ENCODE results near the gene DOCK7.
A peak's percentile ranks its signal among the peaks of the same experiment; 100 is the strongest.

Gene DOCK7

DNA sequence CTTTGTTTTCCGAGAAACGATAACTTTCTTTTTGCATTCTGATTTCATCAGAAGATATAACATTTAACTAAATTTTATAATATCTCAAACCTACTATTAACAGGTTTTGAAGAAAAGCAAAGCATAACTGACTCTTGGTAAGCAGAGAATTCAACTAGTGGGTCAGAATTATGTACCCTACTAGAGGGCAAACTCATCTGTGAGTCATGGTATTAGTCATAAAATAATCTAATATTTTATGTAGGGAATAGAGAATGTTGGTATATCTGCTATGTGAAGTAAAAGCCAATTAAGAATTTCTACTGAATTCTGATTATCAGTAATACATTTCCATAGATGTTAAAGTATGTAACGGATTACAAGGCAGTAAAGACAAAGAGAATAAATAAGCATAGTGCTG lies 194.5 kb downstream of the DOCK7 start:
- 94% methylated on average over 3 of the region's 3 CpGs for WGBS
- H3K27ac ChIP-seq (ENCODE audit: low read depth, low read length): no peak overlapping the region

DNA sequence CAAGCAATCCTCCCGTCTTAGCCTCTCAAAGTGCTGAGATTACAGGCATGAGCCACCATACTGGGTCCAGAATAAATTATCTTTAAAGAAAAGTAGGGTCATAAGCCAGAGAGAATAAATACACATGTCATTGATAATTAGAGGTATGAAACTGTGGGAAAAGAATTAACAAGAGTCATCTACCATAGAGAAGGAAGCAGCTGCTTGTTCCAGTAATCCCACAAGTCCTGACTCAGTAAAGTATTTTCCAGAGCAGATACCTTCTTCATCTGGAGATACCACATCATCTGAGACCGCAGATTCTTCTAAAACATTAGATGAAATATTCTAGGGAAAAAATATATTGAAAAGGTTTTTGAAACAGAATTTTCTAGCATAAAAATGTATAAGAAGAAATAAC lies 195.7 kb downstream of the DOCK7 start:
- Histone ChIP-seq H3K36me3 (ENCODE audit: insufficient read depth, low read length) (peaks cover 49% of the 10 kb centered on the region), H3K27me3 (ENCODE audit: insufficient read depth, low read length) (no peaks in the 10 kb centered on the region), H3K9me3 (ENCODE audit: insufficient read depth, low read depth, low read length) (no peaks in the 10 kb centered on the region), H3K27ac (ENCODE audit: low read depth, low read length) (no peak overlapping the region), H3K4me3 (ENCODE audit: low read length) (no peak overlapping the region), H3K9ac (ENCODE audit: low read depth, low read length) (no peak overlapping the region), H3K4me1 (ENCODE audit: insufficient read depth, low read length) (peaks cover 9% of the 10 kb centered on the region; the same call in 1 of the 2 replicates)
- 92% methylated on average over 1 of the region's 2 CpGs for WGBS

More for the DNA sequence above, 194.5 kb downstream of the DOCK7 start:
- no peaks in the 10 kb centered on the region for H3K4me1 ChIP-seq (ENCODE audit: insufficient read depth, low read length)
- no peaks in the 10 kb centered on the region for H3K27me3 ChIP-seq (ENCODE audit: insufficient read depth, low read length)
- H3K36me3 ChIP-seq (ENCODE audit: insufficient read depth, low read length): peaks cover 47% of the 10 kb centered on the region
- no peaks in the 10 kb centered on the region for H3K9me3 ChIP-seq (ENCODE audit: insufficient read depth, low read depth, low read length)
- H3K4me3 ChIP-seq (ENCODE audit: low read length): no peak overlapping the region
- H3K9ac ChIP-seq (ENCODE audit: low read depth, low read length): no peak overlapping the region

DNA sequence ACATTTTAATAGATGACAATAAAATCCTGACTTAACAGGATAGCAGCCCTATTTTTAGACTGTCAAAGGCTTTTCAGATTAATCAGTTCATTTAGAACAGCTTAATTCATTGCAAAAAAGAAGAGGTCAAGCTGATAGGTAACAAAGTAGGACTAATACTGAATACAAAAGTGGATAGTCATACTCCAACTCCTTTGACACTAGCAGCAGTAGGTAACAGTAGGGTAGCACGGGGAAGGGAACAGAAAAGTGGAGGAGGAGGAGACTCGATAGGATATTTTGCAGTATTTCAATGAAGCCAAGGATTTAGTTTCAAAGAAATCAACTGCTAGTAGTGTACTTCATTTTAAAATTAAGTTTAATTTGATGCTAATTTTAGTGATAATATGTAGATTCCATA lies 200.2 kb downstream of the DOCK7 start:
- Histone ChIP-seq H3K36me3 (ENCODE audit: insufficient read depth, low read length) (peaks cover 26% of the 10 kb centered on the region), H3K4me3 (ENCODE audit: low read length) (no peak overlapping the region), H3K9me3 (ENCODE audit: insufficient read depth, low read depth, low read length) (no peaks in the 10 kb centered on the region), H3K27me3 (ENCODE audit: insufficient read depth, low read length) (no peaks in the 10 kb centered on the region), H3K27ac (ENCODE audit: low read depth, low read length) (no peak overlapping the region), H3K9ac (ENCODE audit: low read depth, low read length) (no peak overlapping the region), H3K4me1 (ENCODE audit: insufficient read depth, low read length) (peaks cover 15% of the 10 kb centered on the region; the same call in 1 of the 2 replicates)
- WGBS: 54% methylated on average over 2 of the region's 2 CpGs

DNA sequence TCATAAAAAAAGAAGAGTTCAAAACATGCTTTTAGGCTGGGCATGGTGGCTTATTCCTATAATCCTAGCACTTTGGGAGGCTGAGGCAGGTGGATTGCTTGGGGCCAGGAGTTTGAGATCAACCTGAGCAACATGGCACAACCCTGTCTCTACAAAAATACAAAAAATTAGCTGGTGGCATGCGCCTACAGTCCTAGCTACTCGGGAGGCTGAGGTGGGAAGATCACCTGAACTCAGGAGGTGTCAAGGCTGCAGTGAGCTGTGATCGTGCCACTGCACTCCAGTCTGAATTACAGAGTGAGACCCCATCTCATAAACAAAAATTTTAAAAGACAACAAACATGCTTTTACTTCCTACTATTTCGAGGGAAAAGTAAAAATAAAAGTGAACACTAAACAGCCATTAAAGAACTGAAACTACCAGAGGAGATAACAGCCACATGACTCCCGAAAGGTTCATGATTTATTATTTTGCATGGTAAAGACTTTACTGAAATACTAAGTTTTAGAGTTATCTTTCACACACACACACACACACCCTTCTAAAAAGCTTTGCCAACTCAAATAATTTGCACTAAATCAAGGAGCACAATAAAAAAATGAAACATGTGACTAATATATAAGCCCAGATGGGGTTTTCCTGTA lies 203.2 kb downstream of the DOCK7 start:
- peaks cover 8% of the 10 kb centered on the region; the same call in 1 of the 2 replicates for H3K36me3 ChIP-seq (ENCODE audit: insufficient read depth, low read length)
- H3K27me3 ChIP-seq (ENCODE audit: insufficient read depth, low read length): no peaks in the 10 kb centered on the region
- H3K9ac ChIP-seq (ENCODE audit: low read depth, low read length): no peak overlapping the region
- H3K4me1 ChIP-seq (ENCODE audit: insufficient read depth, low read length): peaks cover 15% of the 10 kb centered on the region; the same call in 1 of the 2 replicates
- 95% methylated on average over 4 of the region's 5 CpGs for WGBS
- H3K27ac ChIP-seq (ENCODE audit: low read depth, low read length): no peak overlapping the region
- H3K9me3 ChIP-seq (ENCODE audit: insufficient read depth, low read depth, low read length): no peaks in the 10 kb centered on the region
- H3K4me3 ChIP-seq (ENCODE audit: low read length): no peak overlapping the region

DNA sequence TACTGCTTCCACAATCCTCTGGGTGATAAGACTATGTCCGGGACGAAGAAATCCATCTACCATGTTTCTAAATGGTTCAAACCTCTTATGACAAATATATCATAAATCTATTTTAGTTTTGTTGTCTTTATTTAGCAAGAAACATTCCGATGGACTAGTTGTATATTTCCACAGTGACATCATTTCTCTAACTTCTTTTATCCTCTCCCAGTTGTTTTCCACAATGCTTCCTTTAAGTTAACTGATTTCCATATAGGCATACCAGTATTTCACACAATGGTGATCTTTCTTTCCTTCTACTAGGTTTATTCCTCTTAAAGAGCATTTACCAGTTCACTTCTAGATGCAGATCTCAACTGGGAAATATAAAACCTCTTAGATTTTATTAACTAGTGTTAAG lies 206.5 kb downstream of the DOCK7 start:
- Histone ChIP-seq H3K27ac (ENCODE audit: low read depth, low read length) (no peak overlapping the region), H3K27me3 (ENCODE audit: insufficient read depth, low read length) (no peaks in the 10 kb centered on the region), H3K4me1 (ENCODE audit: insufficient read depth, low read length) (peaks cover 14% of the 10 kb centered on the region), H3K9me3 (ENCODE audit: insufficient read depth, low read depth, low read length) (no peaks in the 10 kb centered on the region), H3K4me3 (ENCODE audit: low read length) (no peak overlapping the region), H3K9ac (ENCODE audit: low read depth, low read length) (no peak overlapping the region), H3K36me3 (ENCODE audit: insufficient read depth, low read length) (0 out of 2 replicates have a peak, but pooled peaks cover 3% of the 10 kb centered on the region)
- 92% methylated on average over 3 of the region's 3 CpGs for WGBS

DNA sequence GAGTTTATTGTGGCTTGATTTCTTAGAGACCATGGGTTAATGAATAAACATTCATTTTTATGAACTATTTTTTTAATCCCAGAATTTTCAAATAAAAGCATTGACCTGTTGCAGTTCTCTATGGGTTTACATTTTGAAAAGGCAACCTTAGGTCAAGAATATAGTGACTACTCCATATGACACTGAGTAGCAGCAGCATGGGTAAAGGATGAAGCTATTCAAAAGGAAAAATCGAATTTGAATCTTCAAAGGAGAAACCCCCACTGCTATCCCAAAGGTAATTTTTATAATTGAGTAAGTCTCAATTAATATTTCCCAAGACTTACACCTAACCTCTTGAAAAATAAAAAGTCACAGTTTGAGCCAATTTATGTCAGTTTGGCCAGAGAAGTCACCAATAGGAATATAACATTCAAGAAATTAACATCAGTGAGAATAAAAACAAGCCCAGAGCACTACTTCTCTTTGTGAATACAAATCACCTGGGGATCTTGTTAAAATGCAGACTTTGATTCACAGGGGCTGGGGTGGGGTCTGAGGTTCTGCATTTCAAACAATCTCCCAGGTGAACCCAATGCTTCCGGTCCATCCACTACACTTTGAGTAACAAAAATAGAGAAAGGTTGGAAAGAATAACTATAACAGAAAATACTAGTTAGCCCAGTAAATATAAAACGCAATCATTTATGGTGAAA lies 211.5 kb downstream of the DOCK7 start:
- 74% methylated on average over 2 of the region's 3 CpGs for WGBS
- peak overlapping the region; percentile 40 for H3K27ac ChIP-seq (ENCODE audit: low read depth, low read length)

DNA sequence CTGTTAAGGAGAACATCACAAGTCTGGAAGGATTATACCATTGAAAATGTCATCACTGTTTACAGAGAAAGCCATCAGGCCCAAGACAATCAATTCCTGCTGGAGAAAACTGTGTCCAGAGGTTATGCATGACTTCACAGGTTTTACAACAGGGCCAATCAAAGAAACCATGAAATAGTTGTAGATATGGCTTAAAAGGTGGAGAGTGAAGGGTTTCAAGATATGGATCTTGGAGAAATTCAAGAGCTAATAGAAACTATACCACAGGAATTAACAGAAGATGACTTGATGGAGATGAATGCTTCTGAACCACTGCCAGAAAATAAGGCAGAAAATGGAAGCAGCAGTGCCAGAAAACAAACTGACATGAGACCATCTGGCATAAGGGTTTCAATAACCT lies 221.1 kb downstream of the DOCK7 start:
- peaks cover 38% of the 10 kb centered on the region for H3K36me3 ChIP-seq (ENCODE audit: insufficient read depth, low read length)
- H3K4me1 ChIP-seq (ENCODE audit: insufficient read depth, low read length): no peaks in the 10 kb centered on the region
- H3K9me3 ChIP-seq (ENCODE audit: insufficient read depth, low read depth, low read length): no peaks in the 10 kb centered on the region
- H3K4me3 ChIP-seq (ENCODE audit: low read length): no peak overlapping the region
- H3K27me3 ChIP-seq (ENCODE audit: insufficient read depth, low read length): no peaks in the 10 kb centered on the region
- no peak overlapping the region for H3K27ac ChIP-seq (ENCODE audit: low read depth, low read length)
- H3K9ac ChIP-seq (ENCODE audit: low read depth, low read length): no peak overlapping the region

More for the DNA sequence above, 211.5 kb downstream of the DOCK7 start:
- H3K27me3 ChIP-seq (ENCODE audit: insufficient read depth, low read length): no peaks in the 10 kb centered on the region
- no peaks in the 10 kb centered on the region for H3K9me3 ChIP-seq (ENCODE audit: insufficient read depth, low read depth, low read length)
- peak overlapping the region; percentile 23; the same call in 1 of the 2 replicates for H3K4me3 ChIP-seq (ENCODE audit: low read length)
- peaks cover 22% of the 10 kb centered on the region for H3K4me1 ChIP-seq (ENCODE audit: insufficient read depth, low read length)
- no peak overlapping the region for H3K9ac ChIP-seq (ENCODE audit: low read depth, low read length)
- peaks cover 40% of the 10 kb centered on the region for H3K36me3 ChIP-seq (ENCODE audit: insufficient read depth, low read length)

DNA sequence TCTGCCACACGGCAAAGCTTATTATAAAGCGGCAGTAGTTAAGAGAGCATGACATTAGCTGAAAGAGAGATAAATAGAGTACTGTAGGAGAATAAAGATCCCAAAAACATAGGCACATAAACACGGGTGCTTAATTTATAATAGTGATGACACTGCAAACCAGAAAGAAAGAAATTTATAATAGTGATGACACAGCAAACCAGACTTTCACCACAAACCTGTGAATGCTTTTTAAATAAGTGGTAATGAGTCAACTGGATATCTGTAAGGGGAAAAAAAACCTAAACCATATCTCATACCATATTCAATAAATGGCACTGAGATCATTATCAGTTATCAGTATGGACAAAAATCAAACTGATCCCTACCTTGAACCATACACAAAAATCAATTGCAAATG lies 225.8 kb downstream of the DOCK7 start:
- Histone ChIP-seq H3K9me3 (ENCODE audit: insufficient read depth, low read depth, low read length) (no peaks in the 10 kb centered on the region), H3K36me3 (ENCODE audit: insufficient read depth, low read length) (peaks cover 24% of the 10 kb centered on the region; the same call in 1 of the 2 replicates), H3K9ac (ENCODE audit: low read depth, low read length) (no peak overlapping the region), H3K27me3 (ENCODE audit: insufficient read depth, low read length) (no peaks in the 10 kb centered on the region), H3K4me3 (ENCODE audit: low read length) (no peak overlapping the region), H3K27ac (ENCODE audit: low read depth, low read length) (no peak overlapping the region), H3K4me1 (ENCODE audit: insufficient read depth, low read length) (no peaks in the 10 kb centered on the region)
- 90% methylated on average over 3 of the region's 3 CpGs for WGBS

DNA sequence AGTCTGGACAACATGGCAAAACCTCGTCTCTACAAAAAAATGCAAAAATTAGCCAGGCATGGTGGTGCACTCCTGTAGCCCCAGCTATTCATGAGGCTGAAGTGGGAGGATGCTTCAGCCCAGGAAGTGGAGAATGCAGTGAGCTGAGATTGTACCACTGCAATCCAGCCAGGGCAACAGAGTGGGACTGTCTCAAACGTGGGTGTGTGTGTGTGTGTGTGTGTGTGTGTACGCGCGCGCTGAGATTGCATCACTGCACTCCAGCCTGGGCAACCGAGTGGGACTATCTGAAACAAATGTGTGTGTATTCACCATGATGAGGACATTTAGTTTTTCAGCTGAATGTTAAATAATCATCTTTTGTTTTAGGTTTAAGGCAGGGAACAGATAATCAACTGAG lies 230.2 kb downstream of the DOCK7 start:
- no peak overlapping the region for H3K9ac ChIP-seq (ENCODE audit: low read depth, low read length)
- 95% methylated on average over 7 of the region's 7 CpGs for WGBS

DNA sequence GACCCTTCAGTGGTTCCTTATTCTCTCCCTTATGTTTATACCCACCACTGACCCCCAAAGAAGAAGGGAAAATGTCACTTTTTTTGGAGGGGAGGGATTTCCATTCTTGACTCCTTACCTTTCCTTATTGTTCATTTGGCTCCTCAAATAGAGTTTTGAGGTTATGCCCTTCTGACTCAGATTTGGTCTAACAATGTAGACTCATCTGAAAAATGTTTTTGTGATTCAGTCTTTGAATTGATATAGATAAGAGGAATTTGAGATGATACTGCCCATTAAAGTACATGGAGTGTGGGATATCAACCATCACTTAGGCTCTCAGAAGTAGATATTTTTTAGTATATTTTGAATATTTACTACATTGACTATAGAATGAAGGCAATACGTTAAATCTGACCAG lies 235.2 kb downstream of the DOCK7 start:
- H3K36me3 ChIP-seq (ENCODE audit: insufficient read depth, low read length): peaks cover 87% of the 10 kb centered on the region
- H3K27me3 ChIP-seq (ENCODE audit: insufficient read depth, low read length): no peaks in the 10 kb centered on the region
- H3K27ac ChIP-seq (ENCODE audit: low read depth, low read length): no peak overlapping the region
- 100% methylated on average over 1 of the region's 1 CpG for WGBS
- no peak overlapping the region for H3K4me3 ChIP-seq (ENCODE audit: low read length)
- no peaks in the 10 kb centered on the region for H3K9me3 ChIP-seq (ENCODE audit: insufficient read depth, low read depth, low read length)
- no peaks in the 10 kb centered on the region for H3K4me1 ChIP-seq (ENCODE audit: insufficient read depth, low read length)
- no peak overlapping the region for H3K9ac ChIP-seq (ENCODE audit: low read depth, low read length)

More for the DNA sequence above, 230.2 kb downstream of the DOCK7 start:
- Histone ChIP-seq H3K4me3 (ENCODE audit: low read length) (no peak overlapping the region), H3K27me3 (ENCODE audit: insufficient read depth, low read length) (no peaks in the 10 kb centered on the region), H3K27ac (ENCODE audit: low read depth, low read length) (no peak overlapping the region), H3K36me3 (ENCODE audit: insufficient read depth, low read length) (peaks cover 43% of the 10 kb centered on the region), H3K4me1 (ENCODE audit: insufficient read depth, low read length) (no peaks in the 10 kb centered on the region), H3K9me3 (ENCODE audit: insufficient read depth, low read depth, low read length) (no peaks in the 10 kb centered on the region)

DNA sequence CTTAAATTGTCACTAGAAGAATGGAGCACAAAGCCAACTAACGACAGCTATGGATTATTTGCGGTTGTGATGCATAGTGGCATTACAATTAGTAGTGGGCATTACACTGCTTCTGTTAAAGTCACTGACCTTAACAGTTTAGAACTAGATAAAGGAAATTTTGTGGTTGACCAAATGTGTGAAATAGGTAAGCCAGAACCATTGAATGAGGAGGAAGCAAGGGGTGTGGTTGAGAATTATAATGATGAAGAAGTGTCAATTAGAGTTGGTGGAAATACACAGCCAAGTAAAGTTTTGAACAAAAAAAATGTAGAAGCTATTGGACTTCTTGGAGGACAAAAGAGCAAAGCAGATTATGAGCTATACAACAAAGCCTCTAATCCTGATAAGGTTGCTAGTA lies 237.9 kb downstream of the DOCK7 start:
- H3K27me3 ChIP-seq (ENCODE audit: insufficient read depth, low read length): no peaks in the 10 kb centered on the region
- H3K4me3 ChIP-seq (ENCODE audit: low read length): no peak overlapping the region
- 96% methylated on average over 2 of the region's 2 CpGs for WGBS
- no peak overlapping the region for H3K27ac ChIP-seq (ENCODE audit: low read depth, low read length)
- no peaks in the 10 kb centered on the region for H3K9me3 ChIP-seq (ENCODE audit: insufficient read depth, low read depth, low read length)
- peaks cover 91% of the 10 kb centered on the region for H3K36me3 ChIP-seq (ENCODE audit: insufficient read depth, low read length)
- no peaks in the 10 kb centered on the region for H3K4me1 ChIP-seq (ENCODE audit: insufficient read depth, low read length)
- no peak overlapping the region for H3K9ac ChIP-seq (ENCODE audit: low read depth, low read length)
